Urinary bladder (tissue), 4 donors: ENCODE data around the gene SIGLEC11. TPM values are rescaled to one million over a fixed set of nuclear protein-coding genes. Genes with fewer than 3 reads are reported as not detected.

ENCODE experiments used
- DNase-seq: peaks from one replicate; pipeline ENCODE4 v3.0.0-alpha.2; 2015; ENCODE audit errors: extremely low spot score
- H3K27ac ChIP-seq: one replicate; pipeline ENCODE4 v1.5.1; 2013; ENCODE audit warnings: low read depth, mild to moderate bottlenecking, moderate library complexity
- H3K36me3 ChIP-seq: one replicate; pipeline ENCODE4 v1.6.1; 2013; ENCODE audit warnings: mild to moderate bottlenecking, moderate library complexity; ENCODE audit not compliant: insufficient read depth
- H3K4me1 ChIP-seq: one replicate; pipeline ENCODE4 v1.6.1; 2013; ENCODE audit warnings: mild to moderate bottlenecking, moderate library complexity; ENCODE audit not compliant: insufficient read depth
- H3K4me3 ChIP-seq: one replicate; pipeline ENCODE4 v1.5.1; 2013; ENCODE audit warnings: low read depth, low read length
- WGBS: extraction: QIAGEN DNeasy Blood & Tissue Kit; methylation state at CpG from one replicate; pipeline ENCODE4 v1.1.7; 2013; 5-methylcytosine and 5-hydroxymethylcytosine counted together
- polyA plus RNA-seq: library from polyadenylated mRNA; stranded (reverse); fragments of 200-250 nt; gene quantifications from one replicate; pipeline ENCODE4 v1.2.3, GENCODE V29; 2013
- total RNA-seq: library from RNA; depleted of rRNA; stranded (reverse); fragments of >200 nt; gene quantifications from one replicate; pipeline ENCODE4 v1.2.3, GENCODE V29; 2014
- donor health status: healthy with polysubstance abuse.
- donor health status: healthy.

Gene SIGLEC11
- total and polyA plus RNA-seq, 2 donors: 0.56 to 1.7 TPM

GRCh38 chr19:49988433-49988832, 27.5 kb upstream of the SIGLEC11 start:
- 95% methylated on average over 9 of the region's 9 CpGs for WGBS
- Histone ChIP-seq H3K4me1 (no peaks in the 10 kb centered on the region), H3K27ac (no peak overlapping the region), H3K36me3 (no peaks in the 10 kb centered on the region), H3K4me3 (no peak overlapping the region)
- DNase-seq: no peak

- 98% methylated on average over 5 of the region's 5 CpGs for WGBS
- DNase-seq: no peak
- H3K36me3 ChIP-seq: no peaks in the 10 kb centered on the region
- no peak overlapping the region for H3K4me3 ChIP-seq
- H3K4me1 ChIP-seq: no peaks in the 10 kb centered on the region
- H3K27ac ChIP-seq: no peak overlapping the region
These were observed 27.0 kb upstream of the SIGLEC11 start for GRCh38 chr19:49988007-49988406.

GRCh38 chr19:49987159-49987698, 26.3 kb upstream of the SIGLEC11 start:
- Histone ChIP-seq H3K4me3 (no peak overlapping the region), H3K4me1 (no peaks in the 10 kb centered on the region), H3K36me3 (no peaks in the 10 kb centered on the region), H3K27ac (no peak overlapping the region)
- DNase-seq: peak; percentile 85
- WGBS: 11% methylated on average over 9 of the region's 9 CpGs

GRCh38 chr19:49986354-49986753, 25.4 kb upstream of the SIGLEC11 start:
- no peak overlapping the region for H3K4me3 ChIP-seq
- no peak overlapping the region for H3K27ac ChIP-seq
- no peaks in the 10 kb centered on the region for H3K36me3 ChIP-seq
- WGBS: 94% methylated on average over 10 of the region's 10 CpGs
- H3K4me1 ChIP-seq: no peaks in the 10 kb centered on the region
- no peak for DNase-seq

- WGBS: 87% methylated on average over 3 of the region's 3 CpGs
- no peak for DNase-seq
- Histone ChIP-seq H3K36me3 (no peaks in the 10 kb centered on the region), H3K27ac (no peak overlapping the region), H3K4me1 (no peaks in the 10 kb centered on the region), H3K4me3 (no peak overlapping the region)
These were observed 24.9 kb upstream of the SIGLEC11 start for GRCh38 chr19:49985871-49986270.

GRCh38 chr19:49984491-49984890, 23.5 kb upstream of the SIGLEC11 start:
- no peaks in the 10 kb centered on the region for H3K36me3 ChIP-seq
- no peak overlapping the region for H3K27ac ChIP-seq
- no peak overlapping the region for H3K4me3 ChIP-seq
- no peaks in the 10 kb centered on the region for H3K4me1 ChIP-seq
- 88% methylated on average over 11 of the region's 11 CpGs for WGBS
- no peak for DNase-seq

GRCh38 chr19:49983645-49984229, 22.8 kb upstream of the SIGLEC11 start:
- Histone ChIP-seq H3K4me1 (no peaks in the 10 kb centered on the region), H3K27ac (no peak overlapping the region), H3K4me3 (no peak overlapping the region), H3K36me3 (no peaks in the 10 kb centered on the region)
- WGBS: 58% methylated on average over 10 of the region's 10 CpGs
- no peak for DNase-seq

- WGBS: 87% methylated on average over 21 of the region's 21 CpGs
- no peak for DNase-seq
- H3K36me3 ChIP-seq: no peaks in the 10 kb centered on the region
These were observed 20.9 kb upstream of the SIGLEC11 start for GRCh38 chr19:49981603-49982593.

GRCh38 chr19:49978324-49978723, 17.4 kb upstream of the SIGLEC11 start:
- Histone ChIP-seq H3K36me3 (no peaks in the 10 kb centered on the region), H3K4me1 (no peaks in the 10 kb centered on the region), H3K4me3 (no peak overlapping the region), H3K27ac (no peak overlapping the region)
- WGBS: 56% methylated on average over 11 of the region's 11 CpGs
- DNase-seq: no peak

More at GRCh38 chr19:49981603-49982593, 20.9 kb upstream of the SIGLEC11 start:
- no peak overlapping the region for H3K4me3 ChIP-seq
- H3K4me1 ChIP-seq: no peaks in the 10 kb centered on the region
- no peak overlapping the region for H3K27ac ChIP-seq

- no peak overlapping the region for H3K4me3 ChIP-seq
These were observed 16.9 kb upstream of the SIGLEC11 start for GRCh38 chr19:49977881-49978280.

GRCh38 chr19:49977076-49977475, 16.1 kb upstream of the SIGLEC11 start:
- DNase-seq: no peak
- H3K36me3 ChIP-seq: no peaks in the 10 kb centered on the region
- WGBS: 89% methylated on average over 13 of the region's 13 CpGs

More at GRCh38 chr19:49977881-49978280, 16.9 kb upstream of the SIGLEC11 start:
- no peak for DNase-seq
- 63% methylated on average over 18 of the region's 18 CpGs for WGBS
- no peaks in the 10 kb centered on the region for H3K4me1 ChIP-seq
- no peak overlapping the region for H3K27ac ChIP-seq
- H3K36me3 ChIP-seq: no peaks in the 10 kb centered on the region

GRCh38 chr19:49976496-49976895, 15.5 kb upstream of the SIGLEC11 start:
- WGBS: 81% methylated on average over 3 of the region's 3 CpGs
- H3K36me3 ChIP-seq: no peaks in the 10 kb centered on the region
- no peak for DNase-seq
- H3K27ac ChIP-seq: no peak overlapping the region
- H3K4me1 ChIP-seq: no peaks in the 10 kb centered on the region
- no peak overlapping the region for H3K4me3 ChIP-seq

More at GRCh38 chr19:49977076-49977475, 16.1 kb upstream of the SIGLEC11 start:
- no peak overlapping the region for H3K4me3 ChIP-seq
- no peak overlapping the region for H3K27ac ChIP-seq
- no peaks in the 10 kb centered on the region for H3K4me1 ChIP-seq

GRCh38 chr19:49975051-49975450, 14.1 kb upstream of the SIGLEC11 start:
- no peaks in the 10 kb centered on the region for H3K36me3 ChIP-seq
- H3K4me1 ChIP-seq: no peaks in the 10 kb centered on the region
- DNase-seq: no peak
- H3K4me3 ChIP-seq: no peak overlapping the region
- H3K27ac ChIP-seq: no peak overlapping the region
- WGBS: 84% methylated on average over 7 of the region's 7 CpGs

GRCh38 chr19:49973987-49974386, 13.0 kb upstream of the SIGLEC11 start:
- 87% methylated on average over 18 of the region's 18 CpGs for WGBS
- Histone ChIP-seq H3K36me3 (no peaks in the 10 kb centered on the region), H3K27ac (no peak overlapping the region), H3K4me3 (no peak overlapping the region), H3K4me1 (no peaks in the 10 kb centered on the region)
- no peak for DNase-seq
